Keratinocyte (primary cell): Measurements from ENCODE around the gene KIF25. TPM values are rescaled to one million over a fixed set of nuclear protein-coding genes. Genes with fewer than 3 reads are reported as not detected.

Source experiments
- DNase-seq: peaks from one replicate; pipeline ENCODE4 v3.0.0-alpha.2; 2011; ENCODE audit warnings: low read depth, missing footprints, low spot score
- FAIRE-seq: peaks from 2 replicates; lab custom pipeline; 2011; peaks lifted over from hg19 to GRCh38; lab: Jason Lieb, UNC
- H2AFZ ChIP-seq: 2 replicates; pipeline ENCODE4 v1.6.0; 2012; ENCODE audit warnings: low read length, control low read depth, inconsistent platforms; ENCODE audit not compliant: control insufficient read depth
- H3K27ac ChIP-seq: 2 replicates; pipeline ENCODE4 v1.5.1; 2011; ENCODE audit warnings: low read length; ENCODE audit not compliant: control insufficient read depth, insufficient read depth
- H3K27me3 ChIP-seq: 3 replicates; pipeline ENCODE4 v1.6.0; 2011; ENCODE audit warnings: low read length; ENCODE audit not compliant: control insufficient read depth, insufficient read depth; ENCODE audit errors: extremely low read depth
- H3K36me3 ChIP-seq, 2 experiments: 2 replicates in 1 of 2; 3 replicates in 1 of 2; pipeline ENCODE4 v1.5.1; 2011; ENCODE audit warnings: low read length in 2 of 2, mild to moderate bottlenecking in 1 of 2; ENCODE audit not compliant: control insufficient read depth in 2 of 2, insufficient read depth in 2 of 2; ENCODE audit errors: extremely low read depth in 1 of 2
- H3K4me1 ChIP-seq: 3 replicates; pipeline ENCODE4 v1.5.1; 2011; ENCODE audit warnings: low read length; ENCODE audit not compliant: control insufficient read depth, insufficient read depth; ENCODE audit errors: extremely low read depth
- H3K4me2 ChIP-seq: 3 replicates; pipeline ENCODE4 v1.6.0; 2011; ENCODE audit warnings: low read depth, low read length; ENCODE audit not compliant: control insufficient read depth, insufficient read depth; ENCODE audit errors: extremely low read depth
- H3K4me3 ChIP-seq, 3 experiments: fragments of 200-600 bp in 1 of 3; sonication (generic) in 1 of 3; 2 replicates in 2 of 3; 3 replicates in 1 of 3; pipeline ENCODE4 v1.5.1; 2011 to 2016; ENCODE audit warnings: low read length in 3 of 3, mild to moderate bottlenecking in 3 of 3, control low read depth in 2 of 3, inconsistent platforms in 1 of 3, low read depth in 1 of 3, mixed read lengths in 1 of 3, mixed run types in 1 of 3, moderate library complexity in 1 of 3; ENCODE audit not compliant: control insufficient read depth in 2 of 3, insufficient read depth in 2 of 3; ENCODE audit errors: extremely low read depth in 1 of 3
- H3K79me2 ChIP-seq: 2 replicates; pipeline ENCODE4 v1.6.0; 2012; ENCODE audit warnings: low read length; ENCODE audit not compliant: control insufficient read depth, insufficient read depth
- H3K9ac ChIP-seq: 3 replicates; pipeline ENCODE4 v1.6.0; 2011; ENCODE audit warnings: low read length; ENCODE audit not compliant: control insufficient read depth, insufficient read depth; ENCODE audit errors: extremely low read depth
- H3K9me1 ChIP-seq: 3 replicates; pipeline ENCODE4 v1.6.0; 2011; ENCODE audit warnings: low read length; ENCODE audit not compliant: control insufficient read depth, insufficient read depth; ENCODE audit errors: extremely low read depth
- H3K9me3 ChIP-seq: 2 replicates; pipeline ENCODE4 v1.5.1; 2012; ENCODE audit warnings: low read depth, low read length; ENCODE audit not compliant: control insufficient read depth
- H4K20me1 ChIP-seq: 3 replicates; pipeline ENCODE4 v1.6.0; 2011; ENCODE audit warnings: low read length; ENCODE audit not compliant: control insufficient read depth, insufficient read depth; ENCODE audit errors: extremely low read depth
- EZH2 ChIP-seq: IDR thresholded peaks from one replicate; pipeline ENCODE4 v1.6.1; 2012; ENCODE audit warnings: inconsistent platforms, mild to moderate bottlenecking, low read length, moderate library complexity
- dilution Hi-C: fragments of 300-500 bp; cut with MboI; formaldehyde crosslinking; loops from one replicate; pipeline ENCODE4 v1.7.0; 2020; ENCODE audit warnings: low sequenced_read_pairs; ENCODE audit not compliant: extremely low pct_ligation_motif_present
- polyA plus RNA-seq, 5 experiments: library from polyadenylated mRNA; depleted of rRNA in 3 of 5; stranded (reverse) in 3 of 5; stranded (forward) in 1 of 5; unstranded in 1 of 5; fragments of >200 nt; gene quantifications; 1 replicate in 1 of 5; 2 replicates in 3 of 5; 3 replicates in 1 of 5; pipeline versions ENCODE4 v1.2.1 to v1.2.3, GENCODE V29; 2011 to 2012; ENCODE audit warnings: missing spikeins in 2 of 5, low read depth in 1 of 5, low replicate concordance in 1 of 5
- TF ChIP-seq, protein P1 (sequence below), 3 experiments: IDR thresholded peaks in 1 of 3; conservative IDR thresholded peaks in 1 of 3; optimal IDR thresholded peaks in 1 of 3; 2 replicates in 2 of 3; 3 replicates in 1 of 3; pipeline versions ENCODE3 to v1.5.1; 2011; ENCODE audit warnings: low read length in 3 of 3, mild to moderate bottlenecking in 3 of 3, moderate library complexity in 2 of 3, control low read depth in 1 of 3, inconsistent platforms in 1 of 3; ENCODE audit not compliant: insufficient read depth in 2 of 3; ENCODE audit errors: extremely low read depth in 1 of 3

KIF25 gene
- polyA plus RNA-seq, 1 donor (not counting 4 experiments of a cell fraction or from before 2014, with no cell fraction given) = not detected

DNA sequence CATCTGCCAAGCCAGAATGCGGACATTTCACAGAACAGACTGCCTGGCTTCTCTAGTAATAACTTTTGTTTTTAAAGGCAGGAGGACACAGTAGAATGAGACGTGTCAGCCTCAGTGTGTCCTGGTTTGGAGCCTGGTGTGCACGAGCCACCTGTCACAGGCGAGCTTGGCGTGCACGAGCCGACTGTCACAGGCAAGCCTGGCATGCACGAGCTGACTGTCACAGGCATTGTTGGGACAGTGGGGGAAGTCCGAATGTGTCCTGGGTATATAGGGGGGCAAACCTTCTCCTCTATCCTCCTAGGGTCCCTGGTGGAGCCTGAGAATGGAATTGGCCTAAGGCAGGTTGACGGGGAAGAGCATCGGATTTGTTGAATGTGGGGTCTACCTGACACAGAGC lies 7.5 kb downstream of the KIF25 start:
- Histone ChIP-seq H3K4me3 (no peak overlapping the region), H3K9me1 (no peaks in the 10 kb centered on the region), H3K4me2 (no peak overlapping the region), H3K9me3 (no peaks in the 10 kb centered on the region), H3K27me3 (peaks cover 47% of the 10 kb centered on the region), H3K27ac (no peak overlapping the region), H2AFZ (no peak overlapping the region), H3K4me1 (peaks cover 8% of the 10 kb centered on the region), H3K79me2 (no peaks in the 10 kb centered on the region), H3K36me3 (no peaks in the 10 kb centered on the region), H4K20me1 (no peaks in the 10 kb centered on the region), H3K9ac (no peak overlapping the region)
- FAIRE-seq (no peak), DNase-seq (no peak)
- dilution Hi-C loops = no loop called here
- TF ChIP-seq, protein P1, sequence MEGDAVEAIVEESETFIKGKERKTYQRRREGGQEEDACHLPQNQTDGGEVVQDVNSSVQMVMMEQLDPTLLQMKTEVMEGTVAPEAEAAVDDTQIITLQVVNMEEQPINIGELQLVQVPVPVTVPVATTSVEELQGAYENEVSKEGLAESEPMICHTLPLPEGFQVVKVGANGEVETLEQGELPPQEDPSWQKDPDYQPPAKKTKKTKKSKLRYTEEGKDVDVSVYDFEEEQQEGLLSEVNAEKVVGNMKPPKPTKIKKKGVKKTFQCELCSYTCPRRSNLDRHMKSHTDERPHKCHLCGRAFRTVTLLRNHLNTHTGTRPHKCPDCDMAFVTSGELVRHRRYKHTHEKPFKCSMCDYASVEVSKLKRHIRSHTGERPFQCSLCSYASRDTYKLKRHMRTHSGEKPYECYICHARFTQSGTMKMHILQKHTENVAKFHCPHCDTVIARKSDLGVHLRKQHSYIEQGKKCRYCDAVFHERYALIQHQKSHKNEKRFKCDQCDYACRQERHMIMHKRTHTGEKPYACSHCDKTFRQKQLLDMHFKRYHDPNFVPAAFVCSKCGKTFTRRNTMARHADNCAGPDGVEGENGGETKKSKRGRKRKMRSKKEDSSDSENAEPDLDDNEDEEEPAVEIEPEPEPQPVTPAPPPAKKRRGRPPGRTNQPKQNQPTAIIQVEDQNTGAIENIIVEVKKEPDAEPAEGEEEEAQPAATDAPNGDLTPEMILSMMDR (optimal IDR thresholded peaks at IDR 0.05 in 1 of 3, IDR thresholded peaks at IDR 0.05 in 1 of 3, conservative IDR thresholded peaks at IDR 0.05 in 1 of 3; ENCODE audit: extremely low read depth in 1 of 3, insufficient read depth in 2 of 3, low read length in 3 of 3) = no peak
- no peak for TF ChIP-seq EZH2

DNA sequence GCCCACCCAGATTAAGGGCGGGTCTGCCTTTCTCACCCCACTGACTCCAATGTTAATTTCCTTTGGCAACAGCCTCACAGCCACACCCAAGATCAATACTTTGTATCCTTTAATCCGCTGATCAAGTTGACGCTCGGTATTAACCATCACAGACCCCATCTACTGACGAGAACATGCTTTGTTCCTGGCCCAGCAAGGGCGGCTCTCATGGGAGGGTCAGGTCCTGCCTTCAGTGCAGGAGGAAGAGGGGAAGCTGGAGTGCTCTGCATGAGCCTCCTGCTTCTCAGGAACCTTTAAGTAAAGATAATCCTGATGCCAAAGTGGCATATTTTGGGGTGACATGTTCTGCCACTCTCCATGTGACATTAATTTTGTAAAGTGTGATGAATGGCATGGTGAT lies 8.3 kb downstream of the KIF25 start:
- Histone ChIP-seq H3K27me3 (peaks cover 47% of the 10 kb centered on the region), H3K4me1 (peaks cover 8% of the 10 kb centered on the region), H3K4me3 (no peak overlapping the region), H2AFZ (no peak overlapping the region), H3K27ac (no peak overlapping the region), H3K9me1 (no peaks in the 10 kb centered on the region), H3K36me3 (no peaks in the 10 kb centered on the region), H3K9me3 (peaks cover 2% of the 10 kb centered on the region), H3K9ac (no peak overlapping the region), H4K20me1 (no peaks in the 10 kb centered on the region), H3K79me2 (no peaks in the 10 kb centered on the region), H3K4me2 (no peak overlapping the region)
- DNase-seq (no peak), FAIRE-seq (no peak)
- TF ChIP-seq, protein P1 (optimal IDR thresholded peaks at IDR 0.05 in 1 of 3, IDR thresholded peaks at IDR 0.05 in 1 of 3, conservative IDR thresholded peaks at IDR 0.05 in 1 of 3; ENCODE audit: extremely low read depth in 1 of 3, insufficient read depth in 2 of 3, low read length in 3 of 3) = no peak
- TF ChIP-seq EZH2 = no peak
- dilution Hi-C loops = no loop called here
